ENCODE data around the gene UNC5A. TPM values are rescaled to one million over a fixed set of nuclear protein-coding genes. Genes with fewer than 3 reads are reported as not detected.

Gene UNC5A
- total and polyA plus RNA-seq, 2 of the 8 experiments (the other 6 are each of a cell fraction or from before 2014, with no cell fraction given), result 4.0 to 7.6 TPM

DNA sequence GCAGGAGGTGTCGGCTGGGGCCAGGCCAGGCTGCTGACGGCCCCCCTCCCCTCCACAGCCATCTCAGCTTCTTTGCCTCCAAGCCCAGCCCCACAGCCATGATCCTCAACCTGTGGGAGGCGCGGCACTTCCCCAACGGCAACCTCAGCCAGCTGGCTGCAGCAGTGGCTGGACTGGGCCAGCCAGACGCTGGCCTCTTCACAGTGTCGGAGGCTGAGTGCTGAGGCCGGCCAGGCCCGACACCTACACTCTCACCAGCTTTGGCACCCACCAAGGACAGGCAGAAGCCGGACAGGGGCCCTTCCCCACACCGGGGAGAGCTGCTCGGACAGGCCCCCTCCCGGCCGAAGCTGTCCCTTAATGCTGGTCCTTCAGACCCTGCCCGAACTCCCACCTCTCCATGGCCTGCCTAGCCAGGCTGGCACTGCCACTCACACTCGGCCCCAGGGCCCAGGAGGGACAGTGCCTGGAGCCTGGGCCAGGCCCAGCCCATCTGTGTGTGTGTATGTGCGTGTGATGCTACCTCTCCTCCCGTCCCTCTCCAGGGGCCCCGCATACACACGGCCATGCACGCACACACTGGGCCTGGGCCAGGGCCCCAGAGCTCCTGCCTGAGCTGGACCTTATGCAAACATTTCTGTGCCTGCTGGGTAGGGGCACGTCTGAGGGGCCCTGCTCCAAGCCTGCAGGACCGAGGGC lies 69.5 kb downstream of the UNC5A start:
- no peaks in the 10 kb centered on the region for H3K23me2 ChIP-seq (ENCODE audit: low read depth, low read length)
- H3K4me1 ChIP-seq (replicated peaks in 1 of 4; ENCODE audit: control insufficient read depth in 3 of 4, insufficient read depth in 4 of 4, low read length in 3 of 4), result peaks cover 0 to 4% (median 1%) of the 10 kb centered on the region in 4 experiments; a peak in 3 of 7 replicates
- no peak overlapping the region for H2AK5ac ChIP-seq (ENCODE audit: low read depth, low read length)
- no peaks in the 10 kb centered on the region for H3K79me1 ChIP-seq (ENCODE audit: low read depth, low read length)
- no peak overlapping the region for H3K9ac ChIP-seq (replicated peaks in 1 of 4; ENCODE audit: extremely low read depth in 1 of 4, low read depth in 3 of 4, low read length in 3 of 4)
- H3K27me3 ChIP-seq (replicated peaks in 1 of 4; ENCODE audit: control insufficient read depth in 3 of 4, extremely low read depth in 1 of 4, insufficient read depth in 3 of 4, low read length in 3 of 4), result no peaks in the 10 kb centered on the region
- H3K79me2 ChIP-seq (ENCODE audit: control insufficient read depth in 1 of 2, insufficient read depth in 2 of 2, low read length in 2 of 2), result no peaks in the 10 kb centered on the region
- H3K36me3 ChIP-seq (ENCODE audit: control insufficient read depth in 2 of 4, insufficient read depth in 4 of 4, low read length in 3 of 4), result no peaks in the 10 kb centered on the region
- peak overlapping the region; percentile 66 for H2BK5ac ChIP-seq (ENCODE audit: low read depth, low read length)
- H3K9me3 ChIP-seq (ENCODE audit: insufficient read depth in 2 of 2, low read depth in 1 of 2, low read length in 1 of 2), result no peaks in the 10 kb centered on the region
- H4K8ac ChIP-seq (ENCODE audit: extremely low read depth, insufficient read depth, low read length), result peak overlapping the region; percentile 57; the same call in 1 of the 2 replicates
- H4K20me1 ChIP-seq (replicated peaks in 1 of 2; ENCODE audit: control insufficient read depth in 1 of 2, insufficient read depth in 2 of 2, low read length in 2 of 2), result no peaks in the 10 kb centered on the region
- no peak overlapping the region for H3K23ac ChIP-seq (ENCODE audit: insufficient read length)
- H2BK12ac ChIP-seq (ENCODE audit: low read depth, low read length), result 0 out of 2 replicates have a peak overlapping the region, but pooled peaks have one; percentile 75
- FAIRE-seq (no peak), DNase-seq (ENCODE audit: low read depth in 1 of 2, low spot score in 2 of 2) (no peak)
- peak overlapping the region; percentile 42 for H4K91ac ChIP-seq (replicated peaks; ENCODE audit: insufficient read length, low read length)
- H3K18ac ChIP-seq (ENCODE audit: extremely low read depth, low read length), result no peak overlapping the region
- no peak overlapping the region for H3K4ac ChIP-seq (replicated peaks; ENCODE audit: insufficient read length, low read depth, low read length)
- H3K14ac ChIP-seq (ENCODE audit: insufficient read length), result no peak overlapping the region
- POLR2A ChIA-PET (ENCODE audit: partially characterized antibody), result interaction anchor here (1.3 kb wide), 1 partner anchor 64 kb away, joined by 3 read pairs; no protein-coding TSS in a partner anchor
- H2BK120ac ChIP-seq (replicated peaks; ENCODE audit: low read depth, low read length), result no peak overlapping the region
- no peak overlapping the region for H3K56ac ChIP-seq (replicated peaks; ENCODE audit: insufficient read length, low read depth, low read length)
- no peak overlapping the region for H3K27ac ChIP-seq (ENCODE audit: low read depth, low read length)
- WGBS, 2 experiments (ENCODE audit: extremely low coverage in 1 of 2, insufficient coverage in 1 of 2, insufficient read length in 1 of 2, insufficient replicate concordance in 2 of 2, low coverage in 1 of 2, low lambda C conversion rate in 2 of 2, missing lambda C conversion rate in 1 of 2), result 84% methylated on average over 17 of the region's 23 CpGs; no CpG with 5 or more reads in 1 of the 2 experiments
- no peak overlapping the region; the same call in 1 of the 2 replicates for H2BK15ac ChIP-seq (ENCODE audit: low read length)
- TF ChIP-seq RXRA (IDR thresholded peaks at IDR 0.05; ENCODE audit: insufficient read depth, low read depth, low read length), result no peak
- TF ChIP-seq CTBP2 (IDR thresholded peaks at IDR 0.05; ENCODE audit: borderline replicate concordance, insufficient read depth, insufficient read length, low read length), result no peak
- TF ChIP-seq RAD21 (IDR thresholded peaks at IDR 0.05 in 1 of 2, conservative IDR thresholded peaks at IDR 0.05 in 1 of 2; ENCODE audit: low read depth in 2 of 2, low read length in 2 of 2), result no peak
- no peak for TF ChIP-seq ZNF274 (IDR thresholded peaks at IDR 0.05; ENCODE audit: borderline replicate concordance, extremely low read depth, low read length)
- no peak for TF ChIP-seq SIRT6 (IDR thresholded peaks at IDR 0.05; ENCODE audit: low read length)
- no peak overlapping the region for H3K4me3 ChIP-seq (ENCODE audit: extremely low read depth in 1 of 4, insufficient read depth in 2 of 4, low read depth in 3 of 4, low read length in 4 of 4)
- no peak overlapping the region for H2AFZ ChIP-seq (ENCODE audit: low read length)
- CTCF ChIA-PET (ENCODE audit: partially characterized antibody), result interaction anchor here (0.7 to 5.4 kb wide), 7 partner anchors 10 to 374 kb away, joined by 3 to 34 read pairs (median 4); partner anchors contain the start of gene HK3
- H3K4me2 ChIP-seq (ENCODE audit: insufficient read depth in 1 of 2, low read depth in 2 of 2, low read length in 2 of 2), result no peak overlapping the region
- H2BK20ac ChIP-seq (ENCODE audit: low read length), result no peak overlapping the region
- H4K5ac ChIP-seq (ENCODE audit: insufficient read length, low read depth, low read length), result no peak overlapping the region

Measured in H1 (cell line).